ENCODE results near the gene RTEL1.
"Not testable (repeated sequence)": the region's sequence is repeated elsewhere in the genome, so short reads cannot be mapped to it uniquely, and the experiment has no call there.

RTEL1 gene

GRCh38 chr20:63711085-63711645, 53.1 kb downstream of the RTEL1 start:
- DNase-seq (ENCODE audit: low spot score) = no peak

GRCh38 chr20:63712191-63712590, 54.1 kb downstream of the RTEL1 start:
- no peak for DNase-seq (ENCODE audit: low spot score)

GRCh38 chr20:63714858-63715257, 56.7 kb downstream of the RTEL1 start:
- DNase-seq (ENCODE audit: low spot score) = no peak

- no peak for DNase-seq (ENCODE audit: low spot score)
These were observed 60.9 kb downstream of the RTEL1 start for GRCh38 chr20:63718996-63719395.

- DNase-seq (ENCODE audit: low spot score) = not testable (repeated sequence)
These were observed 65.0 kb downstream of the RTEL1 start for GRCh38 chr20:63722967-63723622.

- not testable (repeated sequence) for DNase-seq (ENCODE audit: low spot score)
These were observed 72.1 kb downstream of the RTEL1 start for GRCh38 chr20:63730189-63730733.

- DNase-seq (ENCODE audit: low spot score) = no peak
These were observed 73.3 kb downstream of the RTEL1 start for GRCh38 chr20:63731410-63731809.

- DNase-seq (ENCODE audit: low spot score) = no peak
These were observed 74.3 kb downstream of the RTEL1 start for GRCh38 chr20:63732118-63733095.

GRCh38 chr20:63733117-63733516, 75.0 kb downstream of the RTEL1 start:
- no peak for DNase-seq (ENCODE audit: low spot score)

- no peak for DNase-seq (ENCODE audit: low spot score)
These were observed 75.5 kb downstream of the RTEL1 start for GRCh38 chr20:63733579-63734081.

- DNase-seq (ENCODE audit: low spot score) = no peak
These were observed 76.2 kb downstream of the RTEL1 start for GRCh38 chr20:63734111-63734945.

GRCh38 chr20:63734946-63735858, 77.1 kb downstream of the RTEL1 start:
- DNase-seq (ENCODE audit: low spot score) = no peak

GRCh38 chr20:63735859-63736718, 78.0 kb downstream of the RTEL1 start, which contains the start of gene LIME1:
Gene LIME1 (plus strand): TSS chr20:63736664. CDS start chr20:63737550, 886 bp downstream.
- no peak for DNase-seq (ENCODE audit: low spot score)

GRCh38 chr20:63736893-63737694, 79.0 kb downstream of the RTEL1 start:
- DNase-seq (ENCODE audit: low spot score) = no peak

GRCh38 chr20:63737695-63737944, 79.5 kb downstream of the RTEL1 start:
- DNase-seq (ENCODE audit: low spot score) = no peak

- no peak for DNase-seq (ENCODE audit: low spot score)
These were observed 80.0 kb downstream of the RTEL1 start for GRCh38 chr20:63737945-63738686.

- DNase-seq (ENCODE audit: low spot score) = no peak
These were observed 80.6 kb downstream of the RTEL1 start for GRCh38 chr20:63738687-63739129.

Data from AG08396 (cell line).